ENCODE measurements around the gene OR5B17.

- no peak for TF ChIP-seq POLR2A (IDR thresholded peaks at IDR 0.05; ENCODE audit: extremely low read depth, insufficient read length)
- TF ChIP-seq, protein P1, sequence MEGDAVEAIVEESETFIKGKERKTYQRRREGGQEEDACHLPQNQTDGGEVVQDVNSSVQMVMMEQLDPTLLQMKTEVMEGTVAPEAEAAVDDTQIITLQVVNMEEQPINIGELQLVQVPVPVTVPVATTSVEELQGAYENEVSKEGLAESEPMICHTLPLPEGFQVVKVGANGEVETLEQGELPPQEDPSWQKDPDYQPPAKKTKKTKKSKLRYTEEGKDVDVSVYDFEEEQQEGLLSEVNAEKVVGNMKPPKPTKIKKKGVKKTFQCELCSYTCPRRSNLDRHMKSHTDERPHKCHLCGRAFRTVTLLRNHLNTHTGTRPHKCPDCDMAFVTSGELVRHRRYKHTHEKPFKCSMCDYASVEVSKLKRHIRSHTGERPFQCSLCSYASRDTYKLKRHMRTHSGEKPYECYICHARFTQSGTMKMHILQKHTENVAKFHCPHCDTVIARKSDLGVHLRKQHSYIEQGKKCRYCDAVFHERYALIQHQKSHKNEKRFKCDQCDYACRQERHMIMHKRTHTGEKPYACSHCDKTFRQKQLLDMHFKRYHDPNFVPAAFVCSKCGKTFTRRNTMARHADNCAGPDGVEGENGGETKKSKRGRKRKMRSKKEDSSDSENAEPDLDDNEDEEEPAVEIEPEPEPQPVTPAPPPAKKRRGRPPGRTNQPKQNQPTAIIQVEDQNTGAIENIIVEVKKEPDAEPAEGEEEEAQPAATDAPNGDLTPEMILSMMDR (IDR thresholded peaks at IDR 0.05; ENCODE audit: low read depth, low read length), result no peak
Observed at GRCh38 chr11:58392746-58393145, 33.9 kb upstream of the OR5B17 start.

Measured in NB4 (cell line).